NCI-H2227 (cell line): ENCODE data around the gene IMPA2.

ENCODE experiments used
- DNase-seq: peaks from one replicate; lab custom pipeline; 2025; ENCODE audit not compliant: unreplicated experiment; lab: John Stamatoyannopoulos, UW

IMPA2 gene

DNA sequence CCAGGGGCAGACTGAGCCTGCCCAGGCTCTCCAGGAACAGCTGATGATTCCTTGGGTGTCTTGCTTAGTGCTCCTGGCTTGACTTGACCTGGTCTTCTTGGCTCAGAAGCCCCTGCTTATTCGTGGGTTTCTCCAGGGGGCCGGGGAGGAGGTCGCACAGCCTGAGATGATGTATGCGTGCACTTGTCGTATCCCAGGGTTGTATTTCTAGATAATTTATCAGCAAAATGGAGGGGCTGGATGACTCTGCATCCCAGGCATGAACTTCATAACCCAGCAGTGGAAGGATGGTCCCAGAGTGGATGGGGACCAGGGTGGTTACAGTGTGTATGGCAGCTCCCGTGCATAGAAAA, 25.2 kb downstream of the IMPA2 start:
- no peak for DNase-seq

DNA sequence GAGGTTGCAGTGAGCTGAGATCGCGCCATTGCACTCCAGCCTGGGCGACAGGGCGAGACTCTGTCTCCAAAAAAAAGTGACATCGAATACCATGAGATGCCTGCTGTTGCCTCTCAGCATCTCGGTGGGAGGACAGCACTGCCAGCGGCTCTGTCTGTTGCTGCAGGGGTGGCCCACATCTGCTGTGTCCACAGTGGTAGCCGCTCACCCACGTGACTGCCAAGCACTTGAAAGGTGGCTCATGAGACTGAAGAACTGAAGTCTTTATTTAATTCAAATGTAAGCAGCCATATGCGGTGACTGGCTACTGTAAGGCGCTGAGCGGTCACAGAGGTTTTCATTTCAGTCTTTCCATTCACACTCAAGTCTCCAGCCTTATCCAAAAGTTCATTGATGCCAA, 25.8 kb downstream of the IMPA2 start:
- DNase-seq: no peak

DNA sequence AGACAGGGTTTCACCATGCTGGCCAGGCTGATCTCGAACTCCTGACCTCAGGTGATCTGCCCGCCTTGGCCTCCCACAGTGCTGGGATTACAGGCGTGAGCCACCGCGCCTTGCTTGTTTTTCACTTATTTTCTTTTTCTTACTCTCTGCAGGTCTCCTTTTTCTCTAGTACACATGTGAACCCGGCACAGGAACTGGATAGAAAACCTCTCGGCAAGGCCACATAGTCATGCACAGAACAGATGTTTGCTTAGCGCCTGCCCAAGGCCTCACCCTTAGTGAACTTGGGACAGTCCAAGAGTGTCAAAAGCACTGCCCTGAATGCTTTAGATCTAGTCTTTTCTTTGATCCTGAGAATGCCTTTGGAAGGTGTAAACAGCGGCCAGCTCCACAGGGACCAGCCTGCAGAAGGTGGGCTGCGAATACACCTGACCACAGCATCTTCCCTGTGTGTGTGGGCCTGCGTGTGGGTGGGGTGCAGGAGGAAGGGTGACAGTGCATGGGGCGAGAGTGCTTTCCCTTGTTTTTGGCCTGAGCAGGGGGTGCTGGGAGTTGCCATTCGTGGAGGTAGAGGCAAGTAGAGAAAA, 27.0 kb downstream of the IMPA2 start:
- no peak for DNase-seq

DNA sequence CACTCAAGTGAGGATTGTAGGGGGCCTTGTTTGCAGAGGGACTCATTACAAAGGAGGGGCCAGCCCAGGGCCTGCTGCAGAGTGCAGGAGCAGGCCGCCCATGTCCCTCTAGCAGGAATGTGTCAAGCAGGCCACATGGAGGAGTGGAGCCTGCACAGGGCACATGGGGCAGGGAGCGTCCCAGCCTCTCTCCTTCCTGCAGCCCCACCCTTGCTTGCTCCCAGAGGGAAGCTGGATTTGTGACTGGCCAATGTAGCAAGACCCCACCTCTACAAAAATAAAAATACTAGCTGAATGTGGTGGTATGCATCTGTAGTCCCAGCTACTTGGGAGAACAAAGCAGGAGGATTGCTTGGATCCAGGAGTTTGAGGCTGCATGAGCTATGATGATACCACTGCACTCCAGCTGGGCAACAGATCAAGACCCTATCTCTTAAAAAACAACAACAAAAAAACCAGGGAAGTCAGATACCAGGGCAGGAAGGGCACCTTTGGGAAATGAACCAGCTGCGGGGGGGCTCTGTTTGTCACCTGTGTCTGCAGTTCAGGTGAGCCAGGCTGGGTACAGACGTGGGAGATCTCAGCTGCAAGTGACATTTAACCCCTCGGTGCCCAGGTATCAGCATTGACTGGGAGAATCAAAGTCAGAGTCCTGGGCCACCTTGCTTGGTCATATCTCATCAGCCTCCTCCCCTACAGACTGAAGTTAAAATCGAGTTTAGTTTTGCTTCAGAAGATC, 27.7 kb downstream of the IMPA2 start:
- DNase-seq: no peak

DNA sequence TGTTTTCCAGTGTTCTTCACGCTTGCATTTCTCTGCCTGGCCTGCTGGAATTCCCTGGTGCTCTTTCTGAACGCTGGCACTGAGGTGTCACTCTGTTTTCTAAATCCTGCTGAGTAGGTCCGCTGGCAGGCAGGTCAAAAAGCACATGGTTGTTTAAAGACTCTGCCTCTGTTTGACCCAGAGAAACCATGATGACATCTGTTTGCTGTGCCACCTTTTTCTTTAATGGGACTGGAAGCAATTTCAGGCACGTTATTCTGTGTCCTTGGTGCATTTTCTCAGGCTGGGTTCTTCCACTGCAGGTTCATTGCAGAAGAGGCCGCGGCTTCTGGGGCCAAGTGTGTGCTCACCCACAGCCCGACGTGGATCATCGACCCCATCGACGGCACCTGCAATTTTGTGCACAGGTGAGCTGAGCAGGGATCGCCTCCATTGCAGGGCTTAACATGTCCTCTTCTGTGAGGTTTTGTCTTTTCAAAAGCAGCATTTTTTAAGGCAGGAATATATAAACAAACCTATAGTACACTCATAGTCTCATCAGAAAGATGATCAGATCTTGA, 28.4 kb downstream of the IMPA2 start:
- no peak for DNase-seq

DNA sequence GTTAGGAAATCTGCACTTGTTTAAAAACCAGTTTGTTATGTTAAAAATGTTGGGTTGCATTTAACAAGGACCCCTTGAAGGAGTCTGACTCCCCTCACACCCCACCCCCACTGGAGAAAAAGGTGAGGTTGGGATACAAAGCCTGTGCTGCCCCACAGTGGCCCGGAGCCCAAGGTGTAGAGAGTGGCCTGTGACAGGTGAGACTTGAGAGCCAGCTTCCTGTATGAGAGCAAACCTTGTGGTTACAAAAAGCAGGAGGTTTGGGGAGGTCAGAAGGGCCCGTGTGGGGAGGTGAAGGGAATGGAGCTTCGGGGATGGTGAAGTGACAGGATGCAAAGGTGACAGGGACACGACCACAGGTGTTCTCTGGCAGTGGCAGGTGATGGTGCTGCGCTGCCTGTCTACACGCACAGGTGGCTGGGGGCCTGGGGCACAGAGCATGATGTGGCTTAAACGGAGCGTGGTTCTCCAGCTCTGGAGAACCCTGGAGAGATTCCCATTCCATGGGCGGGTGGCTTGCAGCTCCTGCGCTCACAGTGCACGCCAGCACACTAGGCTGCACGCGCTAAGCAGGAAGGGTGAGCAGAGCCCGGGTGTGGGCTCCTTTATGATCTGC, 29.0 kb downstream of the IMPA2 start:
- DNase-seq: no peak

DNA sequence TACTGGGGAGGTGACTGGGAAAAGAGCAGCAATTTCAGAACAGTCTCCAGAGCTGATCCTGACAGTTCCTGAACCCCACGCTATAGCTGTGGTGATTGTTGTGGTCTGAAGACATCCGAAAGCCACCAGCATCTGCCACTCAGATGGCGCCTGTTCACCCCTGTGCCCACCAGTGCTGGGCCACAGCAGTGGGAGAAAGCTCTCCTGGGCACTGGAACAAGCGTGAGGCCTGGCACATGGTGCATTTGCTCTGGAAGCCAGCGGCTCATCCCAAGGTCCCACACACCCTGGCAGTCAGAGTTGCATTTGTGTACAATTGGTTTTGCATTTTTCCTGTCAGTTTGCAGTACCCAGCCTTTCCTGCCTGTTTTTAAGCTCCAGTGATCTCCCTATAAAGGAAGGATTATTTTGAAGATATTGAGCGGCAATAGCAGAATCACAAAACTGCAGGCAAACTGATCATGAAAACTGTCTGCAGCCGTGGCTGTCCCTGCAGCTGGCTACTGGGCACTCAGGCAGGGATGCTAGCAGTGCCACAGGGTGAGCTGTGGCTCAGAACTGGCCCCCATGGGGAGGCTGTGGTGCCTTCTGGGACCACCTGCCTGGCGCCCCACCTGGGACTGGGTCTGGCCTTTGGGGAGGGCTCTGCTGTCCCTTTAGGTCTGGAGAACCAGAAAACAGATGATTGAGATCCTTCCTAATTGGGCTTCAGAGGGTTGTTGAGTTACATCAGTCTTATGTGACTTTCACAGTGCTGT, 30.1 kb downstream of the IMPA2 start:
- DNase-seq: no peak

DNA sequence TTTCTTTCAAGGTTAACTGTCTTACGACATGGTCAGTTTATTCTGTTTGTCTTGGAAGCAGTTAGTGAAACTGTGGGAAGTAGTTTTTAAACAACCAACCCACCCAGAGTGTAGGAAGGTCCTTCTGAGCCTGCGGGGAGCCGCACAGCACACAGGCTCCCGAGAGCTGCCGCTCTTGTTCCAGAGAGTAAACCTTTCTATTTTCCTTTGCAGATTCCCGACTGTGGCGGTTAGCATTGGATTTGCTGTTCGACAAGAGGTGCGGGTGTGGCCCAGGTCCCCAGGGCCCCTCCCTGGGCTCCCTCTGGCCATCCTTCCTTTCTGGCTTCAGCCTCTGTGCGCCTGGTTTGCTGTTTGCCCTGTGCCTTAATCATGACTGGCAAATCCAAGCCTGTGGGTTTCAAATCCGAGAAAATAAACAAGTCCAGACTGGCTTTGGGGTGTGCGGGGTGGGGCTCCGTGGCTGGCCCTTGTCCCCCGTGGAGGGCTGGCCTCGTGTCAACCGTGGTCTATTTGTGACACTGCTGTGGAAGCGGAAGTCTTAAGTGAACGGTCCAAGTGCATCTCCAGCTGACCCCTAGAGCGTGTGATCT, 30.7 kb downstream of the IMPA2 start:
- no peak for DNase-seq

DNA sequence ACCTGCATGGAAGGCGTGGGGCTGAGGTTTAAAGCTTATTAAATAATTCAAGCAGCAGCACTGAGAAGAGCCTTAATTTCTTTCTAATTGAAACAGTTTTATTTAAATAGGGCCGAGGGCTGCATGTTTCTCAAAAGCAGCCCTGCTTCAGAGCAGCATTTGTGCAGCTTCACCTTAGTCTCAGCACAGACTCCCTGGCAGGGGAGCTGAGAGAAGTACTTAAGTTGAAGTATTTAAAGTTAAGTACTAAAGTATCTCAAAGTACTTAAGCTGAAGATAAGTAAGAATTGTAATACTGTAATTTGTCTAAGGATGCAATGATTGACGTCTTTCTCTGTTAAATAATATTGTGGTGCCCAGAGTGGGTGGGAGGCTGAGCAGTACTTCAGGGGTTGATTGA, 31.4 kb downstream of the IMPA2 start:
- DNase-seq: no peak

DNA sequence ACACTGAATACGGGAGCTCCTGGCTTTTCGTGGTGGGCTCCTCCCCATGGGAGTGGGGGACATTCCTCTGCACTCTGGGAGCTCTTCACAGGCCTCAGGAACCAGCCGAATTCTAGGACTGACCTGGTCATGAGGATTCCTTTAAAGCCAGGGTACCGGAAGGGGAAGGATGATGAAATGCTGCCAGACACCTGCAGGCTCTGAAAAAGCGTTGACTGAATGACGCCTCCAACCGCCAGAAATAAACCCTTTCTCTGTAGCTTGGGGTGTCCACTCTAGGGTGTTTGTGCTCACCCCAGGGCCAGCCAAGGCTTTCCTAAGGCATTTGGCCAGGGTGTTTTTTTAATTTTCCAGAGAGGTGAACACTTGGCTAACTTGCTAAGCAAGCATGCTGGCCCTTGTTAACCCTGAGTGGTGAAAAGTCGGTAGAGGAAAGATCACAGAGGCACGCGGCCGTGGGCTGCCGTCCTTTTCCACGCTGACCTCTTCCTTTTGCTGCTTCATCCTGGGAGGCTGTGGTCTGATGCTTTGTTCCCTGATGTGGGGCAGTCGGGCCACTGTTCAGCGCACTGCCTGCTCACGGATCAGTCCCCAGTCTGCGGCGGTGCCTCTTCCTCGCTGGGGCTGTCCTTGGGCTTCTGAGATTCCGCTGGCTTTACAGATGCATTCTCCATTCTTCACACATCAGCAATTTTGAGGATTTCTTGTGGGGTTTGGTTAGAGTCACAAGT, 32.0 kb downstream of the IMPA2 start:
- DNase-seq: no peak

DNA sequence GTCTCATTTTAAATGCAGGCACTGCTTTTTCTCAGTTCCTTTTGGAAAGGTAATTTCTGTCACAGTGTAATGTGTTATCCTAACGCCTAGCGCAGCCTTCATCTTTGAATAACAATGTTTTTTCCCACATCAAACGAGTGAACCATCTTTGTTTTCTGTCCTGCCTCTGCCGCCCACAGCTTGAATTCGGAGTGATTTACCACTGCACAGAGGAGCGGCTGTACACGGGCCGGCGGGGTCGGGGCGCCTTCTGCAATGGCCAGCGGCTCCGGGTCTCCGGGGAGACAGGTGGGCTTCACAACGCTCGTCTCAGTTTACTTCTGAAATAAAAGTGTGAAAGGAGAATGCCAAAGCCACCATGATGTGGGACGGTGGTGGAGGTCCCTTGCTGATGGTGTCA, 32.8 kb downstream of the IMPA2 start:
- no peak for DNase-seq

DNA sequence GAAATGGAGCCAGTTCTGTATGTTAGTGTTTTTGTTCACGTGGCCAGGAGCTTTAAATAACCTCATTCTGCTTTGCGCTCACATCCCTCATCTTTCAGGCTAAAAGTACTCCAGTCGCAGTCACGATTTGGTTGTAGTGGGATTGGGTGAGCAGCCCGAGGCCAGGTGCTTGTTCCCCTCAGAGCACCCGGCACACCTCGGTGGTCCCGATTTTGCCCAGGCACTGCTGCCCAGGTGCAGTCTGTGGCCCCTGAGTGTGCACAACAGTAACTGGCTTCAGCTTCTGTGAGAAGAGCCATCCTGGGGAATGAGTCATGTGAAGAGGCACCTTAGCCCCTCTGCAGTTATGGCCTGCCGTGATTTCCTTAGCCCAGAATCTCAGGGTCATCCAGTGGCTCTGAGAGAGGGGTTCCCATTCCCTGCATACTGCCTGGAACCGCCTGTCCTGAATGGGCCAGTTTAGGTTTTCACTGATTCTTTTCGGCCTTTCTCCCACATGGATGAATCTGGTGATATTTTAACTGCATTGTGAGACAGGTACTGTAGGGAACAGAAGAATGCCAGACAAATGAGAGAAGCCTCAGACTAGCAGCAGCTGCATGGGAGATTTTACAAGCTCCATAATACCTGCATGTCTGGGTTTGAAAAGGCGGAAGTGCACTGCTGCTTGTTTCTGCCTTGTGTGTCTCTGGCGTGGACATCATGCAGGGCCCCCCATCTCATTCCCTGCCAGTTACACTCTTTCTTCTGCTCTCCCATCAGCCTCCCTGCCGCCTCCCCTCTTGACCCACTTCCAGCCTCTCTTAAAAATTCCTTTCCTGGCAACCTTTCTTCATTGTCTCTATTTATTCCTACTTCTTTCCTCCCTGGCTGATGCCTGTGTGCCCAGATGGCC, 33.5 kb downstream of the IMPA2 start:
- no peak for DNase-seq

DNA sequence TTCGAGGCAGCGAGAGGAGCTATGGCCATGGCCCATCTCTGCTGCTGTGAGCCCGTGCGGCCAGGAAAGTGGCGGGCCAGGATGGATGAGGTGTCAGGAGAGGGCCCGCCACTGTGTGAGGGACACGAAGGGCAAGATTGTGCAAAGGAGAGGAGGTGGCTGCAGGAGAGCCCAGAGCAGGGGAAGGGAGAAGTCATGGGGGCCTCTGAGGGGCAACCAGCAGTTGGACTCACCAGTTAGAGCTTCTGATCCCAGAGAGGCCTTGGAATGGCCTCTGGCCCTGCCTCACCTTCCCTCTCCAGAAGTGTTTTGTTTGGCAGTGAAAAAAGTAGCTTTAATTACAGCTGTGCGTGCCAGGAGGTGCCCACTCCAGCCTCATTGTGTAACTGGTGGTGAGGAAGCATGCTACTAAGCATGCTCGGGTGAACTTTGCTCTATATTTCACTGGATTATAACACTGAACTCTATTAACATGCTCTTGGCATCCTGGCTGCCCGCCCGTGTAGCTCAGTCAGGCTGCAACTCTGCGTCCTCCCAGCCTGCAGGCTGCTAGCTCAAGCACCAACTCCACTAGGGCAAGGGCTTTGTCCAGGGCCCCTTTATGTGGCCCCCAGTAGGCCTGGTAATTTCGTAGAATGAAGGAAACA, 34.2 kb downstream of the IMPA2 start:
- DNase-seq: no peak

DNA sequence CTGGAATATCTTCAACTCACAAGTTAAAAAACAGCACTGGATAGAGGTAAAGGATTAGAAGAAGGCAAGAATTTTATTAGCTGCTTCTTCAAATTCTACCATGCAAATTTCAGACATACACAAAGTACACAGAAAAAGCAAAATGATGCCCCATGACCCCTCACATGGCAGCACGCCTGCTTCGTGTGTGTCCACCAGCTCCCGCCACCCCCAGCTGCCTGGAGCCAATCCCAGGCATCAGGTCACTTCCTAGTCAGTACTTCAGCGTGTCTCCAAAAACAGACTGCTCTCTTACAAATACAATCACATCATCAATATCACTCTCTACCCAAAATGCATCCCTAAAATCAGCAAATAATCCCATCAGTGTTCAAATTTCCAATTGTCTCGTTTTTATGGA, 35.8 kb downstream of the IMPA2 start:
- DNase-seq: no peak

DNA sequence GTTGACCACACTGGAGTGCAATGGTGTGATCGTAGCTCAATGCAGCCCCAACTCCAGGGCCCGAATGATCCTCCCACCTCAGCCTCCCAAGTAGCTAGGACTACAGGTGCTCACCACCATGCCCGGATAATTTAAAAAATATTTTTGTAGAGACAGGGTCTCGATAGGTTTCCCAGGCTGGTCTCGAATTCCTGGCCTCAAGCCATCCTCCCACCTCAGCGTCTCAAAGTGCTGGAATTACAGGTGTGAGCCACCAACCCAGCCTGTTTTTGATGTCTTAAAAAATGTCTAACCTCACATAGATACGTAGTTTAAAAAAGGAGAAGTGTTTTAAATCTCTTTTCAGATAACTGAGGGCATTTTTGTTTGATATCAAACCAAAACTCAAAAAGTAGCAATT, 37.6 kb downstream of the IMPA2 start:
- no peak for DNase-seq

DNA sequence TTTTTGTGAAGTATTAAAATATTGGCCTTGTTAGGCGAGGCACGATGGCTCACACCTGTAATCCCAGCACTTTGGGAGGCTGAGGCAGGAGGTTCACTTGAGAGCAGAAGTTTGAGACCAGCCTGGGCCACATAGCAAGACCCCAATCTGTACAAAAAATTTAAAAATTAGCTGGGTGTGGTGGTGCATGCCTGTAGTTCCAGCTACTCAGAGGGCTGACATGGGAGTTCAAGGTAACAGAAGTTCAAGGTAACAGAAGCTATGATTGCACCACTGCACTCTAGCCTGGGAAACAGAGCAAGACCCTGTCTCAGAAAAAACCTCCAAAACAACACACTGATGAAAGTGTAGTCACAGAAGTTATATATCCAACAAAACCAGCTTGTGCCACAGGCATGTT, 39.8 kb downstream of the IMPA2 start:
- no peak for DNase-seq

DNA sequence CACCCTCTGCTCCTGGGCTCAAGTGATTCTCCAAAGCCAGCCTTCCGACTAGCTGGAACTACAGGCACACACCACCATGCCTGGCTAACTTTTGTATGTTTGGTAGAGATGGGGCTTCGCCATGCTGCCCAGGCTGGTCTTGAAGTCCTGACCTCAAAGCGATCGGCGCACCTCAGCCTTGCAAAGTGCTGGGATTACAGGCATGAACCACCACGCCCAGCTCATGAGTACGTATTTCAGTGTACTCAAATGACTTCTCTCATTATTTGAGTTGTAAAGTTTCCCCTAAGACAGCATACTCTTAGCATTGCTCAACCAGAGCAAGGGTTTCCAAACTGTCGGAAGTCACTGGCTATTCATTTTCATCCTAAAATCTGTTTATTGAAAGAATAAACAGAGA, 40.3 kb downstream of the IMPA2 start:
- no peak for DNase-seq

DNA sequence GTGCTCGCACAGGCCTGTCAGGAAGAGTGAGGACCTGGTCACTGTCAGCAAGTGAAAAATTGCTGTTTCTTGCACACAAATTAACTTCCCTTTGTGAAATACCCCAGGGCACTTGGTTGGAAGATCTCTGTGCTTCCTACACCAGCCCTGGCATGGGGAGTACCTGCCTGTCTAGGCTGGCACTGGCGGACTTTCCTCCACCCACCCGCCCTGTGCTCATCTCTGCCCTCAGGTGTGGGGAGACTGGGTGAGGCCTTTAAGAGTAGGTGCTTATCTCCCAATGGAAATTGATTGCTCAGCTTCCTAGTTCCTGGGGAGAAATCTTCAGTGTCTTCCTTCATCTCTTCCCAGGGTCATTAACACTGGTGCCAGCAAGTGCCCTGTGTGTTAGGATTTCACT, 42.1 kb downstream of the IMPA2 start:
- DNase-seq: no peak

DNA sequence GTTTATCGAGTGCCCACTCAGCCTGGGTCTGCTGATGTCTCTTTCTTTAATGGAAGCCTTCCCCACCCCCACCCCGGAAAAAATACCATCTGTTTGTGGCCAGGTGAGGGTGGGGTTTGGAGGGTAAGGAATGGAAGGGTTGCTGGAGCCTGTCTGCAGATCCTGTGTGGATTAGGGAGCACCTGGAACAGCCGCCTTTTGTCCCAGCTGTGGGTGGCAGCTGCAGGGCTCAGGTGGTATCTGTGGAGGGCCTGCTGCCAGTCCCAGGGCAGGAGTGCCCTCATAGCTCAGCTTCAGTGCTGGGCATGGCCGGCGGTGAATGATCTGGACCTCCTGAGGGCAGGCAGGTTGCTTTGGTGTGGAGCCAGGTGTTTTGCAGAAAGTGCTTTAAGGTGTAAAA, 45.3 kb downstream of the IMPA2 start:
- DNase-seq: no peak
